ENCODE measurements around the gene GPR84. TPM values are rescaled to one million over a fixed set of nuclear protein-coding genes. Genes with fewer than 3 reads are reported as not detected.

Gene GPR84
- total and polyA plus RNA-seq, 9 of the 15 experiments (the other 6 are each of a cell fraction or from before 2014, with no cell fraction given): 0.07 to 0.18 (median 0.11) TPM; not detected in 5

DNA sequence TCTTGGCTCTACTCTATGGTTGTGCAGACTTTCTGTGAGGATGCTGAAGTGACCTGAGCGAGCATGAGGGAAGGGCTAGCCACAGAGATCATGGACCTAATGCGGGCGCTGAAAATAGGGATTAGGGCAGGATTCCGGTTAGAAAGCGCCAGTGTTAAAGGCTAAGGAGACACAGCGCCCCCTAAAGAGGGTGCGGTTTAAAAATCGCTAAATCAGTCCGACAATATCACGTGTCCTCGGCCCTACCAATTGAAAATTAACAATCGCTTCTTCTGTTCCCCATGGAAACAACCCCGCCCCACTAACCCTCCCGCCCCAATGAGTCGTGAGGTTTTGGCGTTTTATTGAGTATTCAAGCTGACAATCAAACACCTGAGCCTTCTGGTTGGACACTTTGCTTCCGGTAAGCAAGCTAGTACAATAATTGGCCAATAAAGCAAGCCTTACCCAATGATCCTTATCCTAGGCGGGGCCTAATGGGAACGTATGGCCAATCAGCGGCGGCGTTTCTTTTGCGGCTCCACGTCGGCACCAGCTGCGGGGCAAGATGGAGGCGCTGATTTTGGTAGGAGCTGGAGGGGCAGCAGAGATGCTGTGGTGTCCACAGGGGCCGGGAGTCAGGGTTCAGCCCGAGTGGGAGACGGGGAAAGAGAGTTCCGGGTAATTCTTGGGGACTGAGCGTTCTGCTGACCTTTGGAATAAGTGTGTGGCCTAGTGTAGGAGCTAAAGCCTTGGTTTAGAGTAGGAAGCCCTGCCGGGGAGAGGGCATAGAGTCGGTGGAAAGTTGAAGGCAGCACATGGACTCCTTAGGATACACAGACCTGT is 39.5 kb downstream of the GPR84 start, which contains the start of gene COPZ1 (continued):
- TF ChIP-seq, protein P1, sequence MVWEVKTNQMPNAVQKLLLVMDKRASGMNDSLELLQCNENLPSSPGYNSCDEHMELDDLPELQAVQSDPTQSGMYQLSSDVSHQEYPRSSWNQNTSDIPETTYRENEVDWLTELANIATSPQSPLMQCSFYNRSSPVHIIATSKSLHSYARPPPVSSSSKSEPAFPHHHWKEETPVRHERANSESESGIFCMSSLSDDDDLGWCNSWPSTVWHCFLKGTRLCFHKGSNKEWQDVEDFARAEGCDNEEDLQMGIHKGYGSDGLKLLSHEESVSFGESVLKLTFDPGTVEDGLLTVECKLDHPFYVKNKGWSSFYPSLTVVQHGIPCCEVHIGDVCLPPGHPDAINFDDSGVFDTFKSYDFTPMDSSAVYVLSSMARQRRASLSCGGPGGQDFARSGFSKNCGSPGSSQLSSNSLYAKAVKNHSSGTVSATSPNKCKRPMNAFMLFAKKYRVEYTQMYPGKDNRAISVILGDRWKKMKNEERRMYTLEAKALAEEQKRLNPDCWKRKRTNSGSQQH (CRISPR knock-in tag; IDR thresholded peaks at IDR 0.05): peak; percentile 81
- TF ChIP-seq POLR2A (conservative IDR thresholded peaks at IDR 0.05) (peak; percentile 97), CBX1 (IDR thresholded peaks at IDR 0.05; ENCODE audit: low read depth) (no peak), SNRNP70 (optimal IDR thresholded peaks at IDR 0.05; ENCODE audit: low read depth, low read length) (no peak), ZKSCAN1 (IDR thresholded peaks at IDR 0.05; ENCODE audit: low read depth, low read length) (no peak), SP2 (IDR thresholded peaks at IDR 0.05; ENCODE audit: extremely low read depth, low read depth, low read length, poor library complexity, severe bottlenecking) (peak; percentile 80), MTA1 (IDR thresholded peaks at IDR 0.05; ENCODE audit: borderline replicate concordance) (0 out of 2 replicates have a peak, but pooled peaks have one; percentile 41), EZH2 (IDR thresholded peaks at IDR 0.05; ENCODE audit: borderline replicate concordance, low read depth, low read length) (no peak), ZNF212 (CRISPR knock-in tag; IDR thresholded peaks at IDR 0.05) (0 out of 2 replicates have a peak, but pooled peaks have one; percentile 68), ZNF764 (CRISPR knock-in tag; IDR thresholded peaks at IDR 0.05; ENCODE audit: low read depth) (no peak), ZNF274 (IDR thresholded peaks at IDR 0.05; ENCODE audit: borderline replicate concordance, low read depth, low read length) (no peak), SRSF9 (IDR thresholded peaks at IDR 0.05; ENCODE audit: borderline replicate concordance, low read depth, low read length) (no peak), RNF2 (IDR thresholded peaks at IDR 0.05) (no peak)
- TF ChIP-seq, protein P2, sequence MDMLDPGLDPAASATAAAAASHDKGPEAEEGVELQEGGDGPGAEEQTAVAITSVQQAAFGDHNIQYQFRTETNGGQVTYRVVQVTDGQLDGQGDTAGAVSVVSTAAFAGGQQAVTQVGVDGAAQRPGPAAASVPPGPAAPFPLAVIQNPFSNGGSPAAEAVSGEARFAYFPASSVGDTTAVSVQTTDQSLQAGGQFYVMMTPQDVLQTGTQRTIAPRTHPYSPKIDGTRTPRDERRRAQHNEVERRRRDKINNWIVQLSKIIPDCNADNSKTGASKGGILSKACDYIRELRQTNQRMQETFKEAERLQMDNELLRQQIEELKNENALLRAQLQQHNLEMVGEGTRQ (CRISPR knock-in tag; IDR thresholded peaks at IDR 0.05): peak; percentile 93
- TF ChIP-seq, protein P3, sequence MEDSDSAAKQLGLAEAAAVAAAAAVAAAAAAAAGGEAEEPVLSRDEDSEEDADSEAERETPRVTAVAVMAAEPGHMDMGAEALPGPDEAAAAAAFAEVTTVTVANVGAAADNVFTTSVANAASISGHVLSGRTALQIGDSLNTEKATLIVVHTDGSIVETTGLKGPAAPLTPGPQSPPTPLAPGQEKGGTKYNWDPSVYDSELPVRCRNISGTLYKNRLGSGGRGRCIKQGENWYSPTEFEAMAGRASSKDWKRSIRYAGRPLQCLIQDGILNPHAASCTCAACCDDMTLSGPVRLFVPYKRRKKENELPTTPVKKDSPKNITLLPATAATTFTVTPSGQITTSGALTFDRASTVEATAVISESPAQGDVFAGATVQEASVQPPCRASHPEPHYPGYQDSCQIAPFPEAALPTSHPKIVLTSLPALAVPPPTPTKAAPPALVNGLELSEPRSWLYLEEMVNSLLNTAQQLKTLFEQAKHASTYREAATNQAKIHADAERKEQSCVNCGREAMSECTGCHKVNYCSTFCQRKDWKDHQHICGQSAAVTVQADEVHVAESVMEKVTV (CRISPR knock-in tag; IDR thresholded peaks at IDR 0.05): peak; percentile 91
- TF ChIP-seq, protein P4, sequence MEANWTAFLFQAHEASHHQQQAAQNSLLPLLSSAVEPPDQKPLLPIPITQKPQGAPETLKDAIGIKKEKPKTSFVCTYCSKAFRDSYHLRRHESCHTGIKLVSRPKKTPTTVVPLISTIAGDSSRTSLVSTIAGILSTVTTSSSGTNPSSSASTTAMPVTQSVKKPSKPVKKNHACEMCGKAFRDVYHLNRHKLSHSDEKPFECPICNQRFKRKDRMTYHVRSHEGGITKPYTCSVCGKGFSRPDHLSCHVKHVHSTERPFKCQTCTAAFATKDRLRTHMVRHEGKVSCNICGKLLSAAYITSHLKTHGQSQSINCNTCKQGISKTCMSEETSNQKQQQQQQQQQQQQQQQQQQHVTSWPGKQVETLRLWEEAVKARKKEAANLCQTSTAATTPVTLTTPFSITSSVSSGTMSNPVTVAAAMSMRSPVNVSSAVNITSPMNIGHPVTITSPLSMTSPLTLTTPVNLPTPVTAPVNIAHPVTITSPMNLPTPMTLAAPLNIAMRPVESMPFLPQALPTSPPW (CRISPR knock-in tag; IDR thresholded peaks at IDR 0.05): peak; percentile 85
- TF ChIP-seq, protein P5, sequence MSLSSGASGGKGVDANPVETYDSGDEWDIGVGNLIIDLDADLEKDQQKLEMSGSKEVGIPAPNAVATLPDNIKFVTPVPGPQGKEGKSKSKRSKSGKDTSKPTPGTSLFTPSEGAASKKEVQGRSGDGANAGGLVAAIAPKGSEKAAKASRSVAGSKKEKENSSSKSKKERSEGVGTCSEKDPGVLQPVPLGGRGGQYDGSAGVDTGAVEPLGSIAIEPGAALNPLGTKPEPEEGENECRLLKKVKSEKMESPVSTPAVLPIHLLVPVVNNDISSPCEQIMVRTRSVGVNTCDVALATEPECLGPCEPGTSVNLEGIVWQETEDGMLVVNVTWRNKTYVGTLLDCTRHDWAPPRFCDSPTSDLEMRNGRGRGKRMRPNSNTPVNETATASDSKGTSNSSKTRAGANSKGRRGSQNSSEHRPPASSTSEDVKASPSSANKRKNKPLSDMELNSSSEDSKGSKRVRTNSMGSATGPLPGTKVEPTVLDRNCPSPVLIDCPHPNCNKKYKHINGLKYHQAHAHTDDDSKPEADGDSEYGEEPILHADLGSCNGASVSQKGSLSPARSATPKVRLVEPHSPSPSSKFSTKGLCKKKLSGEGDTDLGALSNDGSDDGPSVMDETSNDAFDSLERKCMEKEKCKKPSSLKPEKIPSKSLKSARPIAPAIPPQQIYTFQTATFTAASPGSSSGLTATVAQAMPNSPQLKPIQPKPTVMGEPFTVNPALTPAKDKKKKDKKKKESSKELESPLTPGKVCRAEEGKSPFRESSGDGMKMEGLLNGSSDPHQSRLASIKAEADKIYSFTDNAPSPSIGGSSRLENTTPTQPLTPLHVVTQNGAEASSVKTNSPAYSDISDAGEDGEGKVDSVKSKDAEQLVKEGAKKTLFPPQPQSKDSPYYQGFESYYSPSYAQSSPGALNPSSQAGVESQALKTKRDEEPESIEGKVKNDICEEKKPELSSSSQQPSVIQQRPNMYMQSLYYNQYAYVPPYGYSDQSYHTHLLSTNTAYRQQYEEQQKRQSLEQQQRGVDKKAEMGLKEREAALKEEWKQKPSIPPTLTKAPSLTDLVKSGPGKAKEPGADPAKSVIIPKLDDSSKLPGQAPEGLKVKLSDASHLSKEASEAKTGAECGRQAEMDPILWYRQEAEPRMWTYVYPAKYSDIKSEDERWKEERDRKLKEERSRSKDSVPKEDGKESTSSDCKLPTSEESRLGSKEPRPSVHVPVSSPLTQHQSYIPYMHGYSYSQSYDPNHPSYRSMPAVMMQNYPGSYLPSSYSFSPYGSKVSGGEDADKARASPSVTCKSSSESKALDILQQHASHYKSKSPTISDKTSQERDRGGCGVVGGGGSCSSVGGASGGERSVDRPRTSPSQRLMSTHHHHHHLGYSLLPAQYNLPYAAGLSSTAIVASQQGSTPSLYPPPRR (CRISPR knock-in tag; IDR thresholded peaks at IDR 0.05; ENCODE audit: borderline replicate concordance): 0 out of 2 replicates have a peak, but pooled peaks have one; percentile 58

All from K562 (cell line).